ENCODE measurements around the gene SLC1A2.

The SLC1A2 gene

GRCh38 chr11:35214226-35214770 is 205.1 kb downstream of the SLC1A2 start:
- no peak for DNase-seq

- DNase-seq: no peak
These were observed 207.4 kb downstream of the SLC1A2 start for GRCh38 chr11:35211952-35212351.

- DNase-seq: no peak
These were observed 208.3 kb downstream of the SLC1A2 start for GRCh38 chr11:35210876-35211546.

- DNase-seq: no peak
These were observed 210.6 kb downstream of the SLC1A2 start for GRCh38 chr11:35208795-35209194.

GRCh38 chr11:35207471-35208403 is 211.6 kb downstream of the SLC1A2 start:
- DNase-seq: no peak

- DNase-seq: no peak
These were observed 212.7 kb downstream of the SLC1A2 start for GRCh38 chr11:35206616-35207015.

GRCh38 chr11:35204614-35205013 is 214.7 kb downstream of the SLC1A2 start:
- DNase-seq: no peak
